ENCODE measurements around the gene SYNE2.
"Not testable (repeated sequence)": the region's sequence is repeated elsewhere in the genome, so short reads cannot be mapped to it uniquely, and the experiment has no call there.

SYNE2 gene

DNA sequence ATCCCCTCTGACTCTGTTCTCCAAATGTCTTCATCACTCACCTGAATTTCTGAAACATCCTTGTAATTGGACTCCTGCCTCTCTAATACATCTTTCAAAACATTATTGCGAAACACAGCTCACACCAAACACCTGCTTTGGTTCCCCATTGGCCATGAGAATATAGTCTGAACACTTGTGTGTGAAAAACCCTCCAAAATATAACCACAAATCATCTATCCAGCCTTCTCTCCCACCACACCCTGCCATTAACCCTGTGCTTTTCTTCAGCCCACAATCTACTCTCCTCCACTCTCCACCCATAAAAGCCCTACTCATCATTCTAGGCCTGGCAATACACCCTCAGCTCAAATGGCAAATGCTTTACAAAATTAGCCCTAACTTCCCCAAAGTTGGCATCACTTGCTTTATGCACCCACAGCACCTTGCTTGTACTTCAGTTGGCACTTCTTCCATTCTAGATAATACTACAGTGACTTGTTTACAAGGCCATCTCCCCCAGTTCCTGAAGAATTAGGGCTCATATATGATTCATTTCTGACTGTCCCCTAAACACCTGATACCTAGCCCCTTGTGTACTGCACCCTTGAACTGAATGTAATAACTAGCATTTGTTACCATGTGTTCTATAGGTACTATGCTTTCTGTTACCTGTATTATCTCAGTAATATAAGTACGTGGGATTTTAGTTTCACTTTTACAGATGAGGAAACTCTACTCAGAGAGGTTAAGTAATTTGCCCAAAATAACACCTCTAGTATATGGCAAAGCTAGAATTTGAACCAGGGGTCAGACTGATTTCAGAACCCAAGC is 17.3 kb downstream of the SYNE2 start:
- DNase-seq (ENCODE audit: low spot score): not testable (repeated sequence)

- DNase-seq (ENCODE audit: low spot score): not testable (repeated sequence)
Observed at GRCh38 chr14:63870753-63871037, 17.9 kb downstream of the SYNE2 start.

DNA sequence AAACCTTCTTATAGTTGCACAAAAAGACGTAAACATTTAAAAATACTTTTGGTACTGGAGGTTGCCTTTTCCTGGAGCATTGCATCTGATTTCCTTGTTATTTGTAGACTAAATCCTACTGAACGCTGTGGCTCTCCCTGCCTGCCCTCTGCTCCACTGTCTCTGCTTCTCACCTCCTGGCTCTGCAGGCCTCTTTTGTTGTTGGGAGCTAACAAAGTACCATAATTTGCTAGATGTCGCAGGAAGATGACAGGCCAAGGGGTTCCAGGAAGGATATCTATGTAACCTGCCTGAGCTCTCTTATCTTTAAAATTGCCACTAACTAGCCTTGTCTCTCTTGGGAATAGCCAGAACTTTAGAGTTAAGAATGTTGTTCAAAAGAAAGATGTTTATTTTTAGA is 21.4 kb downstream of the SYNE2 start:
- DNase-seq (ENCODE audit: low spot score): no peak

- DNase-seq (ENCODE audit: low spot score): no peak
Observed at GRCh38 chr14:63875311-63875710, 22.5 kb downstream of the SYNE2 start.

DNA sequence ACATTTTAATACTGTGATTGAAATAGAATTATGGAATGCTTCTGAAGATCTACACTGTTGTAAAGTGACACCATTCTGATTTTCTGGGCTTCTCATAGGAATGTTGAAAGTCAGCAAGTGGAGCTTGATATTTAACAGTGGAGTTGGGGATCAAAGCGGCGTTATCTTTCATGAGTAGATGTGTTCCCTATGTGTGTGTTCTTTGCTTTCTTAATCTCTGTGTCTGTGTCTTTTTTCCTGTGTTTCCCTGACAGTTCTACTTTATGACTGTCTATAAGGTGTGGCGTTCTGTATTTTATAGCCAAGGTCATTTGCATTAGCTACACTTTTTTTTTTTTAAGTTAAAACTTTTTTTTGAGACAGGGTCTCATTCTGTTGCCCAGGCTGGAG is 24.7 kb downstream of the SYNE2 start:
- DNase-seq (ENCODE audit: low spot score): no peak

- DNase-seq (ENCODE audit: low spot score): no peak
Observed at GRCh38 chr14:63878052-63878451, 25.2 kb downstream of the SYNE2 start.

- DNase-seq (ENCODE audit: low spot score): no peak
Observed at GRCh38 chr14:63878792-63879191, 26.0 kb downstream of the SYNE2 start.

GRCh38 chr14:63881926-63882325 is 29.1 kb downstream of the SYNE2 start:
- no peak for DNase-seq (ENCODE audit: low spot score)

DNA sequence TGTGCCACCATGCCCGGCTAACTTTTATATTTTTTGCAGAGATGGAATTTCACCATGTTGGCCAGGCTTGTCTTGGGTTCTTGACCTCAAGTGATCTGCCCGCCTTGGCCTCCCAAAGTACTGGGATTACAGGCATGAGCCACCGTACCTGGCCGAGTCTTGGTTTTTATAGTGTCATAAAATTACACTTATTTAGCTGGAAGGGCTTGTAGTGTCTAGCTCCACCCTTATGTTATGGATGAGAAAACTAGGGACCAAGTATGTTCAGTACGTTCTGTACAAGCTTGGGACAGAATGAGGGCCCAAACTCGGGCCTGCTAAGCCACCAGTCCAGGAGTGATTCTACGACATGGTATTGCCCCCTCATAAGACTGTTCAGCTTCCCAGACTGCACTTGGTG is 35.1 kb downstream of the SYNE2 start:
- no peak for DNase-seq (ENCODE audit: low spot score)

DNA sequence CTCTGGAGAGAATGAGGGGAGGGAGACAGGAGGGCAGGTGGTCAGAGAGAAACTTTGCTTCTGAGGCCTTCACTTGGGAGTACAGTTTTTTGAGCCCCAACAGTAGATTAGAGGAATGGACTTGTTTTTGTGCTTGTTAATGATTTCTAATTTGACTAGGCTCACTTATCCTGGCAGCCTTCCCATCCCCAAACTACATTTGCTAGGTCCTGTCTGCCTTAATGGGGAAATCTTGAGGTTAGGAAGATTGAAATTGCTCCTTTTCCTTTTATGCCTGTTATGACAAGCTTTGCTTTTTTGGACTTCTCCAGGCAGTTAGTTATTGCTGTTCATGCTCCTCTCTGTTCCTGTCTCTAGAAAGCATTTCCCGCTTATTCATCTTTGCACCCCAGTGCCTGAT is 37.7 kb downstream of the SYNE2 start:
- no peak for DNase-seq (ENCODE audit: low spot score)

DNA sequence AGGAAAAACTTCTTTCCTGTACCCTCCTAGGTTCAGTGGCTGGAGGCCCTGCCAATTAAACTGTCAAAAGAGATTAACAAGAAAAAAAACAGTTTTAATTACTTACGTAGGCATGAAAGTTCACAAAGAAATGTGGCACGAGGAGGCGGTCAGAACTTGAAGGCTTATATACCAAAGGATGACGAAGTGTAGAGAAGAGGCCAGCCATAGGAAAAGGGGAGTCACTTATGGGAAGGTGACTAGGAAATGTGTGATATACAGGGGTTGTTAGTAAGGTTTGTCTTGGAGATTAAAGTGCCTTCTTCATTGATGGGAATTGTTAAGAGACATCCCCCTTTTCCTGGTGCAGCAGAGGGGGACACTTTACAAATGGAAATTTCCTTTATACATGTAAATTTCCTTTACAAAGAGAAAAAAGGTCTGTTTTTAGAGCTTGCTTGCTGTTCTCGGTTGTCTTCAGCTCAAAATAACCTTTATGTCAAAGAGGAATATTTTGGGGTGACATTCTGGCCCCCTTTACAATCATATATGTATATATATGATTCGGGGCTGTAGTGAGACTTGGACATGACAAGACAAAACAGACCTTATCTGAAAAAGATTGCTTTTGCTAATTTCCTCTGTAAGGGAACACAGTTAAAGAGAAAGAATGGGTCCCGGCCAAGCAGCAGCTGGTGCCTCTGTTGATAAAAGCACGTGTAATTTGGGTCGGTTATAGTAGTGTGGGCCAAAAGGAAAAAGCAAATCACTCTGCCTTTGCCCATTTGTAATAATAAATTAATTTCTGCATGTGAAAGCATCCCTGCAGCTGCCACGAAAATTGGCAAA is 38.6 kb downstream of the SYNE2 start:
- no peak for DNase-seq (ENCODE audit: low spot score)

DNA sequence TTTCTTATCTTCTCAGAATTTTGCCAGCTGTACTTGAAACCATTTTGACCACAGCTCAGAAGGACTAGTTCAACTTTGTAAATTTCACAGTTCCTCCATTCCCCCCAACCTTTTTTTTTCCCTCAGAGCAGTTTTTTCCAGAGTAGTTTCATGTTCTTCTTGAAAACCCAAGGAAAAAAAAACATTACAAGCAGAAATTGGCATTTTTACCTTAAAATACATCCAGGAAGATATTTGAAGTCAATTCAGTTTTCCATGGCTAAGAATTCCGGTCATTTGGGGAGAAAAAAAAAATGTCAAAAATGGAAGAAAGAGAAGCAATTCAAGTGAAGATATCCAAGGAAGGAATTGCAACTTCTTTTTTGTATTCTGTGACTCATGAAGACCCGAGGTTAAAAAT is 39.5 kb downstream of the SYNE2 start:
- DNase-seq (ENCODE audit: low spot score): no peak

DNA sequence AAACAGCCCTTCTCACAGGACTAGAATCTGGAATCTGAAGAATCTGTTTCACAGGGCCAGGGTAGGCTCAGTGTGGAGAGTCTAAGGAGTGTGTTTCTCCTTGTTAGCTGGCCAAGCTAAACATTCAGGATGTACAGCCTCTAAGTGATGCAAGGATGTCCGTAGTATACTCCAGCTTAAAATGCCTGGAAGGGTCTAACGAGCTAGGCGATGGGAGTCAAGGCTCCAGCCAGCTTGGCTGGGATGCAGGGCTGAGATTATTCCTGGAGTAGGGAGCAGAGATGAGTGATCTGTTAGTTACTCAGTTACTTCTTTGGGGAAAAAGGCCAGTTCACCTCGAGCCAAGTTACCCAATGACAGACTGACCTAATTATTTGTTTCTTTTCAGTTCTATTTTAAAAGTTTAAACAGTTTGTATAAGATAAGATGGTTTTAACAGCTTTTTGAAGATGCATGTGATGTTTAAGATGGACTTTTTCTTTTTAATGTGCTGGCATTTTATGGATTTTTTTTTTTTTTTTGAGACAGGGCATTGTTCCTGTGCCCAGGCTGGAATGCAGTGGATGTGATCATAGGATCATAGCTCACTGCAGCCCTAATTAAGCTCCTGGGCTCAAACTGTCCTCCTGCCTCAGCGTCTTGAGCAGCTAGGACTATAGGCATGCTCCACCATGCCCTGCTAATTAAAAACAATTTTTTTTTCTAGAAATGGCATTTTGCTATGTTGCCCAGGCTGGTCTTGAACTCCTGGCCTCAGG is 41.1 kb downstream of the SYNE2 start:
- DNase-seq (ENCODE audit: low spot score): no peak

DNA sequence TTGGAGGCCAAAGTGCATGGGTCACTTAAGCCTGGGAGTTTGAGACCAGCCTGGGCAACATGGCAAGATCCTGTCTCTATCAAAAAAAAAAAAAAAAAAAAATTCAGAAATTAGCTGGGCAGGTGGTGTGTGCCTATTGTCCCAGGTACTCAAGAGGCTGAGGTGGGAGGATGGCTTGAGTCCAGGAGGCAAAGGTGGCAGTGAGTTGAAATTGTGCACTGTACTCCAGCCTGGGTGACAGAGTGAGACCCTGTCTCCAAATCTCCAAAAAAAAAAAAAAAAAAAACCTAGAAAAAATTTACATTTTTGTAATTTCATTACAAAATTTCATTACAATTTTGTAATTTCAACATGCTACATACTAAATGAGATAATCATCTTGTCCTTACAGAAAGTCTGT is 42.7 kb downstream of the SYNE2 start:
- no peak for DNase-seq (ENCODE audit: low spot score)

GRCh38 chr14:63896278-63896720 is 43.5 kb downstream of the SYNE2 start:
- no peak for DNase-seq (ENCODE audit: low spot score)

DNA sequence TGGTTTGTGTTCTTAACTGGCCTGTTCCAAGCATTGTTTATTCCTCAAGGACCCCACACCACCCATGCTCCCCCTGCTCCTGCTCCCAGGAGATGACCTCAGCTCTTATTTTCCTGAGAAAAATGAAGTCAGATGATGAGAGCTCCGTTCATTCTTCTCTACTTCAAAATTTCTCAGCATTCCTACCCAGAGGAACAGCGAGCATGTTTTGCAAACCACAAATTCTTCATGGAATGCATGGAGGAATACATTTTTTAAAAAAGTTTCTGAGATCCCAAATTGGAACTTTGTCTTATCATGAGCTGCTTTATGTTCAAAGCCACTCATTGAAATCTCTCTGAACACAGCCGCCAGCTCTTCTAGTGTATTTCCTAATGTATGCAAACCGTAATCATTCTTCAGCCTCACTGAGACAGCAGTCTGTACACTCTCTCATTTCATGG is 44.9 kb downstream of the SYNE2 start:
- no peak for DNase-seq (ENCODE audit: low spot score)

- no peak for DNase-seq (ENCODE audit: low spot score)
Observed at GRCh38 chr14:63899953-63900352, 47.1 kb downstream of the SYNE2 start.

GRCh38 chr14:63901434-63902085 is 48.8 kb downstream of the SYNE2 start:
- no peak for DNase-seq (ENCODE audit: low spot score)

DNA sequence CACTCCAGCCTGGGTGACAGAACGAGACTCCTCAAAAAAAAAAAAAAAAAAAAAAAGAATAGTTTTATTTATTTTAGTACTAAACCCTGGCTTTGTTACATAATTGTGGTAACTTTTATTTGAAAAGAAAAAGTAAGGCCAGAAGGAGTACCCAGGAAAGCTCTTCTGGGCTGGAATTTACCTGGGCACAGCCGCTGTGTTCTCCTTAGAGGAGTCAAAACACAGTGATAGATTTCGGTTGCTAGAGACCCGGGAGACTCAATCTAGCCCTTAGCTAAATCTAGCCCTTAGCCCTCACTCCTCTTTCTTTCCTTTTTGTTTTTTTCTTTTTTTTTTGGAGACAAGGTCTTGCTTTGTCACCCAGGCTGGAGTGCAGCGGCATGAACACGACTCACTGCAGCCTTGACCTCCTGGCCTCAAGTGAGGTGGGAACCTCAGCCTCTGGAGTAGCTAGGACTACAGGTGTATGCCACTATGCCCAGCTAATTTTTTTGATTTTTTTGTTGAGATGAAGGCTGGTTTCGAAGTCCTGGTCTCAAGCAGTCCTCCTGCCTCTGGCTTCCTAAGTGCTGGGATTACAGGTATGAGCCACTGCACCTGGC is 49.7 kb downstream of the SYNE2 start:
- DNase-seq (ENCODE audit: low spot score): no peak

DNA sequence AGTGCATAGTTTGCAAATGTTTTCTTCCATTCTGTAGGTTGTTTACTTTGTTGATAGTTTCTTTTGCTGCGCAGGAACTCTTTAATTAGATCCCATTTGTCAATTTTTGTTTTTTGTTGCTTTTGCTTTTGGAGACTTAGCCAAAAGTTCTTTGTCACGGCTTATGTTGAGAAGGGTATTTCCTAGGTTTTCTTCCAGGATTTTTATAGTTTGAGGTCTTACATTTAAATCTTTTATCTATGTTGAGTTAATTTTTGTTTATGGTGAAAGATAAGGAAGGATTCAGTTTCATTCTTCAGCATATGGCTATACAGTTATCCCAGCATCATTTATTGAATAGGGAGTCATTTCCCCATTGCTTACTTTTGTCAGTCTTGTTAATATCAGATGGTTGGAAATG is 51.9 kb downstream of the SYNE2 start:
- DNase-seq (ENCODE audit: low spot score): no peak

GRCh38 chr14:63905370-63905769 is 52.6 kb downstream of the SYNE2 start:
- no peak for DNase-seq (ENCODE audit: low spot score)

Data from Ammon's horn (tissue), 1 donor.